GM21360 (cell line): ENCODE data around the gene TIMM21.
A peak's percentile ranks its signal among the peaks of the same experiment; 100 is the strongest.

ENCODE experiments used
- ATAC-seq: cut with Tn5 transposase; IDR thresholded peaks from one replicate; pipeline ENCODE4 v1.9.1; 2021; ENCODE audit warnings: mild to moderate bottlenecking, moderate library complexity; ENCODE audit not compliant: unreplicated experiment

The TIMM21 gene

GRCh38 chr18:74186661-74187060 is 38.3 kb downstream of the TIMM21 start:
- ATAC-seq = no peak

- no peak for ATAC-seq
Observed at GRCh38 chr18:74190086-74190485, 41.8 kb downstream of the TIMM21 start.

GRCh38 chr18:74191577-74191976 is 43.3 kb downstream of the TIMM21 start:
- ATAC-seq = no peak

GRCh38 chr18:74194691-74195090 is 46.4 kb downstream of the TIMM21 start:
- no peak for ATAC-seq

- ATAC-seq = peak; percentile 92
Observed at GRCh38 chr18:74196220-74197119, 48.1 kb downstream of the TIMM21 start.

- no peak for ATAC-seq
Observed at GRCh38 chr18:74197705-74198341, 49.5 kb downstream of the TIMM21 start.

GRCh38 chr18:74198453-74198852 is 50.1 kb downstream of the TIMM21 start:
- ATAC-seq = no peak

GRCh38 chr18:74200780-74201179 is 52.5 kb downstream of the TIMM21 start:
- no peak for ATAC-seq

- ATAC-seq = no peak
Observed at GRCh38 chr18:74203811-74204210, 55.5 kb downstream of the TIMM21 start.

GRCh38 chr18:74204526-74205152 is 56.3 kb downstream of the TIMM21 start:
- no peak for ATAC-seq
